Right kidney (tissue), 9 donors: ENCODE measurements around the gene CAPN10.
"Not testable (repeated sequence)": the region's sequence is repeated elsewhere in the genome, so short reads cannot be mapped to it uniquely, and the experiment has no call there.

ENCODE experiments used
- DNase-seq: peaks from one replicate; pipeline ENCODE4 v3.0.0-alpha.2; 2016
- long read RNA-seq, 8 donors: transcript quantifications; one replicate each; lab custom pipeline, GENCODE V29; 2026

CAPN10 gene
- long read RNA-seq, donor 1, partial matches to known transcripts: 0 of 3 reads
- long read RNA-seq, donor 1, other reads (novel, unspliced or antisense): 0 of 3 reads
- long read RNA-seq, donor 2, partial matches to known transcripts: 0 of 1 reads
- long read RNA-seq, donor 2, other reads (novel, unspliced or antisense): 0 of 1 reads
- long read RNA-seq, donor 3, partial matches to known transcripts: 5 of 5 reads
- long read RNA-seq, donor 3, other reads (novel, unspliced or antisense): 0 of 5 reads
- long read RNA-seq, donor 4, partial matches to known transcripts: 0 of 1 reads
- long read RNA-seq, donor 4, other reads (novel, unspliced or antisense): 0 of 1 reads
- long read RNA-seq, donor 5, partial matches to known transcripts: 5 of 7 reads
- long read RNA-seq, donor 5, other reads (novel, unspliced or antisense): 0 of 7 reads
- long read RNA-seq, donor 6, partial matches to known transcripts: 0 of 3 reads
- long read RNA-seq, donor 6, other reads (novel, unspliced or antisense): 0 of 3 reads
- long read RNA-seq, donor 7, partial matches to known transcripts: 5 of 9 reads
- long read RNA-seq, donor 7, other reads (novel, unspliced or antisense): 0 of 9 reads
- long read RNA-seq, donor 8, partial matches to known transcripts: 0 of 3 reads
- long read RNA-seq, donor 8, other reads (novel, unspliced or antisense): 0 of 3 reads

- DNase-seq: peak; percentile 100
These were observed at the start of gene CAPN10 for GRCh38 chr2:240586198-240586918. TSS of gene CAPN10 (plus strand) at chr2:240586734. CDS start at chr2:240586912, 178 bp downstream.

- DNase-seq: no peak
These were observed 48.3 kb upstream of the CAPN10 start for GRCh38 chr2:240538031-240538780.

- DNase-seq: not testable (repeated sequence)
These were observed 47.4 kb upstream of the CAPN10 start for GRCh38 chr2:240539101-240539500.

GRCh38 chr2:240539906-240540305 is 46.6 kb upstream of the CAPN10 start:
- no peak for DNase-seq

- DNase-seq: no peak
These were observed 35.2 kb upstream of the CAPN10 start for GRCh38 chr2:240551288-240551687.

- DNase-seq: no peak
These were observed 34.7 kb upstream of the CAPN10 start for GRCh38 chr2:240551811-240552210.

- no peak for DNase-seq
These were observed 32.5 kb upstream of the CAPN10 start for GRCh38 chr2:240553956-240554480.

GRCh38 chr2:240554767-240555493 is 31.6 kb upstream of the CAPN10 start:
- no peak for DNase-seq

GRCh38 chr2:240555541-240556250 is 30.8 kb upstream of the CAPN10 start:
- DNase-seq: no peak

- DNase-seq: no peak
These were observed 29.9 kb upstream of the CAPN10 start for GRCh38 chr2:240556553-240557100.

GRCh38 chr2:240557101-240557751 is 29.3 kb upstream of the CAPN10 start:
- DNase-seq: peak; percentile 68

GRCh38 chr2:240557808-240558207 is 28.7 kb upstream of the CAPN10 start, which contains the start of gene ANKMY1:
TSS of gene ANKMY1 (minus strand) at chr2:240557988. CDS start at chr2:240557335, 653 bp downstream.
- peak; percentile 55 for DNase-seq

GRCh38 chr2:240558236-240558761 is 28.2 kb upstream of the CAPN10 start:
- DNase-seq: no peak

GRCh38 chr2:240559286-240559685 is 27.2 kb upstream of the CAPN10 start:
- DNase-seq: no peak

GRCh38 chr2:240560084-240560479 is 26.5 kb upstream of the CAPN10 start, which contains the start of gene DUSP28:
TSS of gene DUSP28 (plus strand) at chr2:240560357. CDS start at chr2:240560685, 328 bp downstream.
- no peak for DNase-seq

- peak; percentile 100 for DNase-seq
These were observed 25.8 kb upstream of the CAPN10 start for GRCh38 chr2:240560480-240561324.

- no peak for DNase-seq
These were observed 25.1 kb upstream of the CAPN10 start for GRCh38 chr2:240561325-240561971.

- not testable (repeated sequence) for DNase-seq
These were observed 23.3 kb upstream of the CAPN10 start for GRCh38 chr2:240563231-240563630.
